RWPE2 (cell line): Measurements from ENCODE around the gene NKD1.
A peak's percentile ranks its signal among the peaks of the same experiment; 100 is the strongest.

Experiments
- ATAC-seq: fragments of 200-7000 bp; cut with Tn5 transposase; 3 replicates; pipeline ENCODE4 v1.9.1; 2021; ENCODE audit warnings: low read depth
- DNase-seq: peaks from one replicate; pipeline ENCODE4 v3.0.0-alpha.2; 2020; ENCODE audit warnings: low spot score
- H3K27ac ChIP-seq: fragments of 450-650 bp; 2 replicates; pipeline ENCODE4 v1.5.1; 2017; ENCODE audit warnings: mild to moderate bottlenecking; ENCODE audit not compliant: poor library complexity, severe bottlenecking
- H3K27me3 ChIP-seq: fragments of 250-450 bp; sonication (Bioruptor Pico); 2 replicates; pipeline ENCODE4 v1.5.1; 2021; ENCODE audit warnings: mild to moderate bottlenecking, moderate library complexity; ENCODE audit not compliant: insufficient read depth, poor library complexity, severe bottlenecking
- H3K36me3 ChIP-seq: fragments of 250-450 bp; sonication (Bioruptor Pico); 2 replicates; pipeline ENCODE4 v1.5.1; 2020; ENCODE audit warnings: low read depth, mild to moderate bottlenecking, moderate library complexity
- H3K4me1 ChIP-seq: fragments of 250-450 bp; sonication (Bioruptor Pico); 2 replicates; pipeline ENCODE4 v1.5.1; 2021; ENCODE audit warnings: mild to moderate bottlenecking, moderate library complexity; ENCODE audit not compliant: insufficient read depth, poor library complexity, severe bottlenecking
- H3K4me3 ChIP-seq: fragments of 250-450 bp; sonication (Bioruptor Pico); 2 replicates; pipeline ENCODE4 v1.5.1; 2021; ENCODE audit warnings: mild to moderate bottlenecking, moderate library complexity; ENCODE audit not compliant: severe bottlenecking
- H3K9me3 ChIP-seq: fragments of 250-450 bp; sonication (Bioruptor Pico); 2 replicates; pipeline ENCODE4 v1.5.1; 2021; ENCODE audit warnings: mild to moderate bottlenecking, moderate library complexity; ENCODE audit not compliant: severe bottlenecking
- TF ChIP-seq, protein P1 (sequence below): fragments of 450-650 bp; IDR thresholded peaks from one replicate; pipeline ENCODE4 v1.5.1; 2017; ENCODE audit warnings: mild to moderate bottlenecking, moderate library complexity; ENCODE audit not compliant: poor library complexity, severe bottlenecking

NKD1 gene

DNA sequence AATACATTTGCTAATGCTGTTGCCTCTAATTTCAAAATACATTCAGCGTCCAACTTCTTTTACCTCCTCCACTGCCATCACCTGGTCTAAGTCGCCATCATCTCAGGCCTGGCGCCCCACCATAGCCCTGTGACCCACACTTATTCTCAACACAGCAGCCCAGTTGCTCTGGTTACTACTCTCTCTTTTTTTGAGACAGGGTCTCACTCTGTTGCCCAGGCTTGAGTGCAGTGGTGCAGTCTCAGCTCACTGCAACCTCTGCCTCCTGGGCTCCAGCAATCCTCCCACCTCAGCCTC, 7.5 kb upstream of the NKD1 start:
- H3K4me3 ChIP-seq = no peak overlapping the region

DNA sequence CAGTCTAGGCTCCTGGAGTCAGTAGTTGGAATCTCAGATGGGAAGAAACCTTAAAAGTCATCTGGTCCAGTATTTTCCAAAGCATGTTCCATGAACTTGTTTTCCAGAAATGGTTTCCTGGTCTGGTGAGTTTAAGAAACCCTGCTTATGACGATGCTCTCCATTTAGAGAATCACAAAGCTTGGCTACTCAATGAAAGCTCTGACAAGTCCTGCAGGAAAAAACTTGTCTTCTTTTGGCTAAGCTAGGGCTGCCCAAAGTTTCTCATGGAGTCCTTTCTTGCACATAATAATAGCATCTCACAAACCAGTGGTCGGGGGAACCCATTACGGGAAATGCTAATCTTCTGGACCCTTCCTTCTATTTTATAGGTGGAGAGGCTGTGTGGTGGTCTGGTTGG, 5.5 kb upstream of the NKD1 start:
- no peak for ATAC-seq
- Histone ChIP-seq H3K27ac (no peak overlapping the region), H3K9me3 (no peaks in the 10 kb centered on the region), H3K36me3 (no peaks in the 10 kb centered on the region), H3K27me3 (no peaks in the 10 kb centered on the region), H3K4me3 (no peak overlapping the region), H3K4me1 (peaks cover 13% of the 10 kb centered on the region)
- TF ChIP-seq, protein P1, sequence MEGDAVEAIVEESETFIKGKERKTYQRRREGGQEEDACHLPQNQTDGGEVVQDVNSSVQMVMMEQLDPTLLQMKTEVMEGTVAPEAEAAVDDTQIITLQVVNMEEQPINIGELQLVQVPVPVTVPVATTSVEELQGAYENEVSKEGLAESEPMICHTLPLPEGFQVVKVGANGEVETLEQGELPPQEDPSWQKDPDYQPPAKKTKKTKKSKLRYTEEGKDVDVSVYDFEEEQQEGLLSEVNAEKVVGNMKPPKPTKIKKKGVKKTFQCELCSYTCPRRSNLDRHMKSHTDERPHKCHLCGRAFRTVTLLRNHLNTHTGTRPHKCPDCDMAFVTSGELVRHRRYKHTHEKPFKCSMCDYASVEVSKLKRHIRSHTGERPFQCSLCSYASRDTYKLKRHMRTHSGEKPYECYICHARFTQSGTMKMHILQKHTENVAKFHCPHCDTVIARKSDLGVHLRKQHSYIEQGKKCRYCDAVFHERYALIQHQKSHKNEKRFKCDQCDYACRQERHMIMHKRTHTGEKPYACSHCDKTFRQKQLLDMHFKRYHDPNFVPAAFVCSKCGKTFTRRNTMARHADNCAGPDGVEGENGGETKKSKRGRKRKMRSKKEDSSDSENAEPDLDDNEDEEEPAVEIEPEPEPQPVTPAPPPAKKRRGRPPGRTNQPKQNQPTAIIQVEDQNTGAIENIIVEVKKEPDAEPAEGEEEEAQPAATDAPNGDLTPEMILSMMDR = no peak
- no peak for DNase-seq

More for the DNA sequence above, 7.5 kb upstream of the NKD1 start:
- H3K9me3 ChIP-seq = no peaks in the 10 kb centered on the region
- TF ChIP-seq, protein P1 = no peak
- H3K27me3 ChIP-seq = no peaks in the 10 kb centered on the region
- H3K36me3 ChIP-seq = no peaks in the 10 kb centered on the region
- H3K4me1 ChIP-seq = peaks cover 13% of the 10 kb centered on the region
- ATAC-seq (no peak), DNase-seq (no peak)
- no peak overlapping the region for H3K27ac ChIP-seq

DNA sequence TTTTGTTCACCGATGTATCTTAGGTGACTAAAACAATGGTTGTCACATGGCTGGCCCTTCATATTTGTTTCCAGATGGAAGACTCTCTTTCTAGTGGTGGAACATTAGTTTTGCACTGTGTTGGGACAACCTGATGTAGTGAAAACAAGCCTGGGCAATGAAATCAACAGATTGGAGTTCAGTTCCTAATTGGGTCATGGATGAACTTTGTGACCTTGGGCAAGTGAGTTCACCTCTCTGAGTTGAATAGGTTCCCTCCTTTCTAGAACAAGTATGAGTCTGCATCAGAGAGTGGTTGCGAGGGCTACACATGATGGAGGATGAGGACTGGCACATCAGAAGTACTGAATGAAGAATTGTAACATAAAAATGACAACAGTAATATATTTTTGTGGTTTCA, 2.1 kb upstream of the NKD1 start:
- no peak for ATAC-seq
- H3K4me3 ChIP-seq = no peak overlapping the region
- no peaks in the 10 kb centered on the region for H3K4me1 ChIP-seq
- H3K36me3 ChIP-seq = no peaks in the 10 kb centered on the region
- no peaks in the 10 kb centered on the region for H3K27me3 ChIP-seq
- TF ChIP-seq, protein P1 = no peak
- H3K27ac ChIP-seq = no peak overlapping the region
- DNase-seq = no peak
- H3K9me3 ChIP-seq = no peaks in the 10 kb centered on the region

DNA sequence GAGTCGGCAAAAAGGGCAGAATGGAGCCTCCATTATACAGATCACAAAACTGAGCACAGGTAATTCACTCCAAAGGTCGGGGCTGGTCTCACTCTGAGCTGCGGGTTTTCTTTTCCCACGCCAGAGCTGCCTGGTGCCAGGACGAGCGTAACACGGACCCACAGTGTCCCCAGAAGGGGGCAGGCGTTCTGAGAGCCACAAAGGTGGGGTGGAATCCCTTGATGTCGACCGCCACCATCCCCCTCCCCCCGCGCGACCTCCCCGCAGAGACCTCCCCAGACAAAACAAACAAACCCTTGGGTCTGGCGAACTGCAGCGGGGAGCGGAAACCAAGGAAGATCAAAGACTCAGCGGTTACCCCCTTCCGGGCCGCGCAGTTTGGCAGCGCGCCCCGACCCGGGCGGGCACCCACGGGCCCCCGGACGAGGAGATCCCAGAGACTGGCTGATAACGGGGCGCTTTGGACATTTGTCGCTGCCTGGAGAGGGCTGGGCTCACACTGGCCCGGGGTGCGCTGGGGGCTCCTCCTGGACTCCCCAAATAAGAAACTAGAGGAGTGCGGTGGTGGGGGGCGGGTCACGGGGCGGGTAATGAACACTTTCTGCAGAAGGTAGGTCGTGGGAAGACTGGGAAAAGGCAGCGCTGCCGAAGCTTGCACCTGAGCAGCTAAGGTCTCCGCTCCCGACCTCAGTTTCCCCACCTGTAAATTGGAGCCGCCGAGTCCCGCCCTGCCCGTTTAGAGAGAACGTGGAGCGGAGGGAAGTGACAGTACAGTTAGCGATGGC, 664 bp upstream of the NKD1 start:
- Histone ChIP-seq H3K9me3 (no peaks in the 10 kb centered on the region), H3K4me3 (peak overlapping the region; percentile 76), H3K27me3 (no peaks in the 10 kb centered on the region), H3K27ac (no peak overlapping the region), H3K4me1 (no peaks in the 10 kb centered on the region), H3K36me3 (no peaks in the 10 kb centered on the region)
- TF ChIP-seq, protein P1 = peak; percentile 45
- peak; percentile 41 for ATAC-seq
- DNase-seq = no peak

DNA sequence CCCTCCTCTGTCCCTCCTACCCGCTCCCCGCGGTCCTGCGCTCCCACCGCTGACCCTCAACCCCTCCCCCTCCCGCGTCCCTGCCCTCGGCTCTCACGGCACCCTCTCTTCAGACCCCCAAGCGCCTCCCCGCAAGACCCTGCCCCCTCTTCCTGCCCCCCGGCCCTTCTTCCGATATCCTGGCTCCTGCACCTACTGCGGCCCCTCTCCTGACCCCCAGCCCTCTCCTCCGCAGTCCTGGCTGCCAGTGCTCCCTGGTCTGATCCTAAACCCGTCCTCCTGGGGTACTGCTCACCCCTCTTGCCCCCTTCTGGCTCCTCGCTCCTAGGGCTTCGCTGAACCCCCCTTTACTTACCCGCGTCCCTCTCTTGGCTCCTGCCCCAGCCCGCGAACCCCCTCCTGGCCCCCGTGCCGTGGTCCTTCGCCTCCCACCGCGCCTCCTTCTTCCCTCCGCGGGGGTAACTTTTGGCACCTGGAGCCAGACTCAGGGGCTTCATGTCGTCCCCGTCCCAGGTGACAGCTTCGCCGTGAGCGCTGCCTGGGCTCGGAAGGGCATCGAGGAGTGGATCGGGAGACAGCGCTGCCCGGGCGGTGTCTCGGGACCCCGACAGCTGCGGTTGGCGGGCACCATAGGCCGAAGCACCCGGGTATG, 839 bp downstream of the NKD1 start:
- H3K9me3 ChIP-seq = no peaks in the 10 kb centered on the region
- no peak overlapping the region for H3K27ac ChIP-seq
- no peak for DNase-seq
- no peak; the same call in 2 of the 3 replicates for ATAC-seq
- no peaks in the 10 kb centered on the region for H3K4me1 ChIP-seq
- no peaks in the 10 kb centered on the region for H3K27me3 ChIP-seq
- H3K4me3 ChIP-seq = peak overlapping the region; percentile 76
- no peaks in the 10 kb centered on the region for H3K36me3 ChIP-seq
- TF ChIP-seq, protein P1 = no peak
